ENCODE results near the gene ITK.

DNA sequence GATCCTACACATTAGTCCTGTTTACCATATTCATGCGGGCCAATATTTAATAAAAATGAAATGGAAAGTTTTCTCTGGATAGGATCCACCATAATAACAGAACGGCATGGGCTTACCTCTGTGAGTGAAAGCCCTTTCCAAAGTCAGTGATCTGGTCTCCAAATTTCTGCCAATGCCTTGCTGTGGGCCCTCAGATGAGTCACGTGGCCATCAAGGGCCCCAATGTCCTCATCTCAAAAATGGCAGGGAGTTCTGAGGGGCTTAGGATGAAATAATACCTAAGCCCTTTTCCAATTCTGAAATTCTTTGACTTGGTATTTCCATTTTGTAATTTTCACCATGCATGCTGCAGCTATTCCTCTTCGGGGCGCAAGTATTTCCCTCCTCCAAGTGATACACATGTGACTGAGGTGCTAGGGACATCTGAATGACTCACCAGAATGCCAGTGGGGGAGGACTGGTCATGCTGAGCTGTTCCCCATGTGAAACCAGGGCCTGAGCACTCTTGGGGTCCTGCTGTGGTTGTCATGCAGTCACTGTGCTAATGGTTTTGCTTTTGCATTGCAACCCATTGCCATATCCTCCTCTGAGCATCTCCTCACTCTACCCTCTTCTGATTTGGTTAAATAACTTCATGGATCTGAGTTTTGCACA is 35.0 kb downstream of the ITK start:
- TF ChIP-seq POLR2A (IDR thresholded peaks at IDR 0.05; ENCODE audit: low read depth, low read length), result no peak
- no peak for TF ChIP-seq POLR2AphosphoS5 (IDR thresholded peaks at IDR 0.05; ENCODE audit: low read depth, low read length)
- TF ChIP-seq TAF1 (IDR thresholded peaks at IDR 0.05; ENCODE audit: low read depth, low read length), result no peak
- no peak for TF ChIP-seq POU2F2 (IDR thresholded peaks at IDR 0.05; ENCODE audit: low read depth, low read length)
- TF ChIP-seq PAX5 (IDR thresholded peaks at IDR 0.05; ENCODE audit: insufficient read depth, low read length, severe bottlenecking), result no peak
- no peak for TF ChIP-seq SPI1 (IDR thresholded peaks at IDR 0.05; ENCODE audit: low read depth, low read length)
